PC-9 (cell line): ENCODE measurements around the gene PPARGC1A. TPM values are rescaled to one million over a fixed set of nuclear protein-coding genes. Genes with fewer than 3 reads are reported as not detected.

Experiments
- BruUV-seq: library from RNA; stranded (reverse); fragments of 400-500 nt; replicated peaks from 2 replicates; lab custom pipeline; 2021; lab: Mats Ljungman, UMichigan
- CTCF ChIA-PET: fragments of 300-600 bp; sonication (Branson Sonifier 250); formaldehyde crosslinking; loops from one replicate; lab custom pipeline; 2022; ENCODE audit warnings: antibody characterized with exemption; lab: Charles Lee
- POLR2A ChIA-PET: fragments of 300-600 bp; sonication (Branson Sonifier 250); formaldehyde crosslinking; loops from one replicate; lab custom pipeline; 2022; ENCODE audit warnings: antibody characterized with exemption; ENCODE audit not compliant: unreplicated experiment; lab: Charles Lee
- DNase-seq, 2 experiments: peaks; one replicate each; pipeline versions ENCODE4 v3.0.0 to v3.0.0-alpha.2; 2015 to 2022; ENCODE audit warnings: mixed read lengths in 1 of 2
- H2AFZ ChIP-seq: fragments of 200-600 bp; sonication (generic); 2 replicates; pipeline ENCODE4 v1.8.1; 2017; ENCODE audit warnings: antibody characterized with exemption
- H3F3A ChIP-seq: fragments of 200-600 bp; sonication (generic); 2 replicates; pipeline ENCODE4 v1.8.1; 2017; ENCODE audit warnings: antibody characterized with exemption, mild to moderate bottlenecking, low read depth; ENCODE audit not compliant: insufficient read depth
- H3K27ac ChIP-seq: fragments of 200-600 bp; sonication (generic); 2 replicates; pipeline ENCODE4 v1.6.1; 2016; ENCODE audit warnings: mixed run types
- H3K27me3 ChIP-seq: fragments of 200-600 bp; sonication (generic); 2 replicates; pipeline ENCODE4 v1.6.1; 2016; ENCODE audit warnings: low read depth, mixed run types; ENCODE audit not compliant: insufficient read depth
- H3K36me3 ChIP-seq: fragments of 200-600 bp; sonication (generic); 2 replicates; pipeline ENCODE4 v1.6.1; 2016; ENCODE audit warnings: low read depth, mixed run types
- H3K4me1 ChIP-seq: fragments of 200-600 bp; sonication (generic); replicated peaks from 2 replicates; pipeline ENCODE4 v1.6.1; 2016; ENCODE audit warnings: mixed run types; ENCODE audit not compliant: insufficient read depth
- H3K4me2 ChIP-seq: fragments of 200-600 bp; sonication (generic); 2 replicates; pipeline ENCODE4 v1.6.1; 2017; ENCODE audit warnings: mixed run types
- H3K4me3 ChIP-seq: fragments of 200-600 bp; sonication (generic); 2 replicates; pipeline ENCODE4 v1.6.1; 2016; ENCODE audit warnings: mixed run types
- H3K79me2 ChIP-seq: fragments of 200-600 bp; sonication (generic); 2 replicates; pipeline ENCODE4 v1.6.1; 2017; ENCODE audit warnings: low read depth, mixed run types
- H3K9me2 ChIP-seq: fragments of 200-600 bp; sonication (generic); 2 replicates; pipeline ENCODE4 v1.8.1; 2017; ENCODE audit warnings: mild to moderate bottlenecking; ENCODE audit not compliant: insufficient read depth
- H3K9me3 ChIP-seq: fragments of 200-600 bp; sonication (generic); 2 replicates; pipeline ENCODE4 v1.8.1; 2016; ENCODE audit warnings: low read depth; ENCODE audit not compliant: insufficient read depth
- H4K20me1 ChIP-seq: fragments of 200-600 bp; sonication (generic); 2 replicates; pipeline ENCODE4 v1.8.1; 2017; ENCODE audit not compliant: insufficient read depth
- CTCF ChIP-seq: fragments of 200-600 bp; sonication (generic); conservative IDR thresholded peaks from 2 replicates; pipeline ENCODE4 v1.6.1; 2017; ENCODE audit warnings: mixed run types, antibody characterized with exemption, mild to moderate bottlenecking, moderate library complexity
- EZH2 ChIP-seq: fragments of 200-600 bp; sonication (generic); IDR thresholded peaks from 2 replicates; pipeline ENCODE4 v1.8.0; 2017; ENCODE audit warnings: antibody characterized with exemption, low read depth
- intact Hi-C: fragments of 100-400 bp; cut with micrococcal nuclease; formaldehyde crosslinking; loops from one replicate; pipeline ENCODE4 v1.10.0; 2022; ENCODE audit not compliant: unreplicated experiment
- total RNA-seq: library from RNA; stranded (reverse); gene quantifications from 2 replicates; pipeline ENCODE4 v1.2.3, GENCODE V29; 2021

PPARGC1A gene
- total RNA-seq, 1 experiment from 2014 or later = not detected

- intact Hi-C loops = no loop called here
- Histone ChIP-seq H3K4me1 (no peaks in the 10 kb centered on the region), H3K9me2 (no peaks in the 10 kb centered on the region), H3K27me3 (peaks cover 8% of the 10 kb centered on the region; the same call in 1 of the 2 replicates), H3K27ac (no peak overlapping the region), H2AFZ (no peak overlapping the region), H3K4me3 (no peak overlapping the region), H3K36me3 (no peaks in the 10 kb centered on the region), H3K4me2 (no peak overlapping the region), H4K20me1 (no peaks in the 10 kb centered on the region), H3K79me2 (no peaks in the 10 kb centered on the region), H3K9me3 (no peaks in the 10 kb centered on the region), H3F3A (no peaks in the 10 kb centered on the region)
- CTCF ChIA-PET = no interaction called here
- no TSS peak for BruUV-seq
- POLR2A ChIA-PET = no interaction called here
- no peak for DNase-seq
- TF ChIP-seq CTCF (no peak), EZH2 (no peak)
These were observed 33.3 kb upstream of the PPARGC1A start for GRCh38 chr4:23923141-23923540.

- intact Hi-C loops = no loop called here
- Histone ChIP-seq H2AFZ (no peak overlapping the region), H3K4me2 (no peak overlapping the region), H3F3A (no peaks in the 10 kb centered on the region), H3K9me3 (no peaks in the 10 kb centered on the region), H3K4me3 (no peak overlapping the region), H4K20me1 (no peaks in the 10 kb centered on the region), H3K36me3 (no peaks in the 10 kb centered on the region), H3K27ac (no peak overlapping the region), H3K4me1 (no peaks in the 10 kb centered on the region), H3K9me2 (no peaks in the 10 kb centered on the region), H3K27me3 (peaks cover 8% of the 10 kb centered on the region; the same call in 1 of the 2 replicates), H3K79me2 (no peaks in the 10 kb centered on the region)
- TF ChIP-seq CTCF (no peak), EZH2 (no peak)
- BruUV-seq = no TSS peak
- ChIA-PET POLR2A (no interaction called here), CTCF (no interaction called here)
- DNase-seq = no peak
These were observed 32.8 kb upstream of the PPARGC1A start for GRCh38 chr4:23922541-23923111.

GRCh38 chr4:23922013-23922412 lies 32.2 kb upstream of the PPARGC1A start:
- intact Hi-C loops = no loop called here
- Histone ChIP-seq H3K79me2 (no peaks in the 10 kb centered on the region), H3K4me2 (no peak overlapping the region), H3K36me3 (no peaks in the 10 kb centered on the region), H3K27me3 (peaks cover 8% of the 10 kb centered on the region; the same call in 1 of the 2 replicates), H4K20me1 (no peaks in the 10 kb centered on the region), H3K9me2 (no peaks in the 10 kb centered on the region), H3K4me1 (no peaks in the 10 kb centered on the region), H3K9me3 (no peaks in the 10 kb centered on the region), H2AFZ (no peak overlapping the region), H3K4me3 (no peak overlapping the region), H3F3A (no peaks in the 10 kb centered on the region), H3K27ac (no peak overlapping the region)
- no peak for DNase-seq
- ChIA-PET POLR2A (no interaction called here), CTCF (no interaction called here)
- TF ChIP-seq CTCF (no peak), EZH2 (no peak)
- no TSS peak for BruUV-seq
